Measurements from ENCODE around the gene ABHD17A.

ABHD17A gene

GRCh38 chr19:1885398-1886119 lies at the start of gene ABHD17A:
TSS of gene ABHD17A (minus strand) at chr19:1885496. CDS start at chr19:1881566, 3,930 bp downstream.
- peak; percentile 87 for DNase-seq

DNA sequence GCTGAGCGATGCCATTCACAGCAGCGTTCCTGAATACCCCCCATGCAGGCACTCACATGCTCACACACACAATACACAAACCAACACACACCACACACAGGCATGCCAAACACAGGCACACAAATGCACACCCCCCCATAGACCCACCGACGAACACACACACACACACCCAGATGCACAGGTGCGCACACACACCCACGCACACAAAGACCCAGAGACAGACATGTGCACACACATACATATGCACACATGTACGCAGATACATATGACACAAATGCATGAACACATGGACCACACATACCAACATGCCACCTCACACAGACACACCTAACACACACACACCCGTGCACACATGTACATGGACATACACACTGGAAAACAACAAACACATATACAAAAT lies 48.6 kb upstream of the ABHD17A start:
- DNase-seq, result no peak

DNA sequence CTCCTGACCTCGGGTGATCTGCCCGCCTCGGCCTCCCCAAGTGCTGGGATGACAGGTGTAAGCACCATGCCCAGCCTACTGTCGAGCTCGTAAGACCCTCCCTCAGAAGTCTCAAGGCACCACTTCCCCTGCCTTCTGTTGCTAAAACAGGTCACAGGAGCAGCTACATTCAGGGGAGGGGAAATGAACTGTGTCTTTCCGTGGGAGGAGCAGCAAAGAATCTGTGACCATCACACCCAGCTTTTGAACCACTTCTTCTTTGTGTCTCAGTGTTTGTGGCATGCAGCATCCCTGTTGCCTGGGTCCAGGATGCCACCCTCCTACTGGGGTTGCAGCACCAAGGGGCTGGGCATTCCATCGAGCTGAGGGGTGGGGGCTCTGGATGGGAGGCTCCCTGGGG lies 47.9 kb upstream of the ABHD17A start:
- no peak for DNase-seq

- DNase-seq, result no peak
Observed at GRCh38 chr19:1932395-1932794, 47.1 kb upstream of the ABHD17A start.

- no peak for DNase-seq
Observed at GRCh38 chr19:1931445-1931844, 46.1 kb upstream of the ABHD17A start.

DNA sequence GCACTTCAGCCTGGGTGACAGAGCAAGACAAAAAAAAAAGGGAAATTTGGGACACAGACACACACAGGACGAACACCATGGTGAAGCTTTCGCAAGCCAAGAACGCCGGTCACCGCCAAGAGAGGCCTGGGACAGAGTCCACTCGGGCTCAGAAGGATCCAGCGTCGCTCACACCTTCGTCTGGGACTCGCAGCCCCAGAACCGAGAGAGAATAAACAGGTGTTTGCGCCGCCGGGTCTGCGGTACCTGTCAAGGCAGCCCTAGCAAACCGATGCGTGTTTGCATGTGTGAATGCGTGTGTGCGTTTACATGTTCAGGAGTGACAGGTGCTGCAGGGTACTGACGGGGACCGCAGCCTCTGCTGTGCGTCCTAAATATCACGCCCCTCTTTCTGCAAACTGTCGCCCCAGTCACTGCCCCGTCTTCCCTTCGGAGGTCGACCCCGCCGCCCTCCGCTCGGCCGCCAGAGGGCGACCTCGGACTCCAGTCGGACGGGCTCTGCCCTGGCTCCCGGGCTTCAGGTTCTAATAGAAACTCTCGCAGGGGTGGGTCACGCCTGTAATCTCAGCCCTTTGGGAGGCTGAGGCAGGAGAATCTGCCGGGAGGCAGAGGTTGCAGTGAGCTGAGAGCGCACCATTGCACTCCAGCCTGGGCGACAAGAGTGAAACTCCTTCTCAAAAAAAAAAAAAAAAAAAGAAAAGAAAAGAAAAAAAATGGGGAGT lies 43.9 kb upstream of the ABHD17A start:
- DNase-seq, result peak; percentile 78

DNA sequence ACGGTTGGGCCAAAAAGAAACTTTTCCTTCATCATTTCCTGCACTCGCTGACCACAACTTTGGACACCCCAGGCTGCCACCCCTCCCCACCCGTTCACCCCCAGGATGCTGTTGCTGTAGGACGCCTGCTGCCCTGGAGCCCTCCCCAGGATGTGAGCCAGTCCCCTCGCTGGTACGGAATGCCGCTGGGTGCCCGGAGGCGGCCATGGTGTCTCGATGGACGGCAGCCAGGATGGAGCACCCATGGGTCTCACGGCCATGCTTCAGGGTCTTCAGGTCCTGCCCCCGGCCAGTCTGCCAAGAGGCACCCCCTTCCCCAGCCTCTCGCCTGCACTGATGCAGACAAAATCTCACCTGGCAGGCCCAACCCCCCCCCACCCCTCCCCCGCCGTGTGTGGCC lies 40.2 kb upstream of the ABHD17A start:
- no peak for DNase-seq

DNA sequence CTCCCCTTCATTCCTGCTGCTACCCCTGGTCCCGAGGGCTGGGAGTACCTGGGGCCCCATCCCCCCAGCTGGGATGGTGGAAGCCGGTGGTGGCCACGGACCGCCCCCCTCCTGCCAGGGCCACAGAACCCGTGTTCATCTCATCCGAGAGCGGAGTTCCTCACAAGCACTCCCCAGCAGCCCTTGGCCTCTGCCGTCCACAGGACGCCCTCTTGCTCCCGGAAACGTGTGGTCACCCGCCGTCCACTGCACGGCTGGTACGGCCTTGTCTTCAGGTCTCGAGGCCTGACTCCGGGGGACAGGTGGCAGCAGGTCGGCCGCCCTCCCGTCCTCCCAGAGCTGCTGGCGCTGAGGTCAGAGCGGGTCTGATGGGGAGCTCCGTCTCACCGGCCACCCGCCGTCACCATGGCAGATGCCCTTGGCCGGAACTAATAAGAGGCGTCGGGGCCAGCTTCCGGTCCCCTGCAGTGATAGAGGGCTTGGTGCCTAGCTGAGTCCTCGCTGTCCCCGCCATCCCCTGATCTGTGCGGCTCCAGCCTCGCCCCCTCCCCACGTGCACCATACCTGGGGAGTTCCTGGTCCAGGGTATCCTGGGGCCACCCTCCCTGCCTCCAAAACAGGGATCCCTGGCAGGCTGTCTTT lies 39.1 kb upstream of the ABHD17A start:
- DNase-seq, result no peak

GRCh38 chr19:1923319-1923718 lies 38.0 kb upstream of the ABHD17A start:
- DNase-seq, result no peak

- DNase-seq, result no peak
Observed at GRCh38 chr19:1922803-1923202, 37.5 kb upstream of the ABHD17A start.

DNA sequence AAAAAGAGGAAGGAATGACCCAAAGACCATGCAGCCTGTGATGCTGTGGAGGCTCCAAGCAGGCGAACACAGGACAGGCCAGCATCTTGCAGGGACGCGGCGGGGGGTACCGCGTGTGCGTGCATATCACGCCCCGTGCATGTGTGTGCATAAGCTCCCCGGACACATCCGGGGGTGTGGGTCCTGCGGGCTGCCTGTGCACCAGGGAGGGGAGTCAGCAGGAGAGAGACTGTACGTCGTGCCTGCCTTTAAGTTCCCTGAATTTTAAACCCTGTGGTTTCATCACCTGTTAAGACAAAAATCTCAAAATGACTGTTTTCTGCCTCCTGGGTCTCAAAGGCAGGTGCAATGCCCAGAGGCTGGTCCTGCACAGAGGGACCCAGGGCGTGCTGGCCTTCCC lies 36.5 kb upstream of the ABHD17A start:
- no peak for DNase-seq

- DNase-seq, result no peak
Observed at GRCh38 chr19:1921326-1921725, 36.0 kb upstream of the ABHD17A start.

GRCh38 chr19:1920644-1921043 lies 35.3 kb upstream of the ABHD17A start:
- DNase-seq, result no peak

- DNase-seq, result no peak
Observed at GRCh38 chr19:1918975-1919374, 33.7 kb upstream of the ABHD17A start.

- no peak for DNase-seq
Observed at GRCh38 chr19:1917926-1918325, 32.6 kb upstream of the ABHD17A start.

DNA sequence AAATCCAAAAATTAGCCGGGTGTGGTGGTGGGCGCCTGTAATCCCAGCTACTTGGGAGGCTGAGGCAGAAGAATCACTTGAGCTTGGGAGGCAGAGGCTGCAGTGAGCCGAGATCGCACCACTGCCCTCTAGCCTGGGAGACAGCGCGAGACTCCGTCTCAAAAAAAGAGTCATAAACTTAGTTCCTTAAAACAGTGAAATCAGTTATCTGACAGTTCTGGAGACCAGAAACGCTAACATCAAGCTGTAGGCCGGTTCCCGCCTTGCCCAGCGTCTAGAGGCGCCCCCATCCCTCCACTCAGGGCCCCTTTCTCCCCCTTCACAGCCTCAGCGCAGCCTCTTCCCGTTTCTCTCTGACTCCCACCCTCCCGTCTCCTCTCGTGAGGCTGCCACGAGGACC lies 31.9 kb upstream of the ABHD17A start:
- DNase-seq, result no peak

DNA sequence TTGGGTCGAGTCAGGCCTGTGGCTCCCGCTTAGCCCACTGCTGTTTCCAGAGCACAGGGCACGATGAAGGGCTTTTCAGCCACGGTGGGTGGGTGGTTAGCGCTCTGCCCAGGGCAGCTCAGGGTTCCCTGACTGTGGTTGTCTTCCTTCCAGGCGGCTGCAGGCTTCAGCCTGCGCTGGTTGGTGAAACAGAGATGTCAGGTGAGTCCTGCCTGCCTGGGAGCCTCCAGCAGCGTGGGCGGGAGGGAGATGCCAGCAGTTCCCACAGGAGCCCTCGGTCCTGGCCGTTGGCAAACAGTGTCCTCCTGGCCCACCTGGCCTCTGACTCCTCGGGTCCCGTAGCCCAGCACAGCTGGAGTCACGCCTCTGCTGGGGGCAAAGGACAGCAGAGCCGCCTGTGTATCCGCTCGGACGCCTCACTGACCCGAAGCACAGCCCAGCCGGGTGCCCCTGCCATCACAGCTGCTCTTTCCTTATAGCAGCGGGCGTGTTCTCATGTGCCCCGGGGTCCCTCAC lies 29.6 kb upstream of the ABHD17A start:
- no peak for DNase-seq

DNA sequence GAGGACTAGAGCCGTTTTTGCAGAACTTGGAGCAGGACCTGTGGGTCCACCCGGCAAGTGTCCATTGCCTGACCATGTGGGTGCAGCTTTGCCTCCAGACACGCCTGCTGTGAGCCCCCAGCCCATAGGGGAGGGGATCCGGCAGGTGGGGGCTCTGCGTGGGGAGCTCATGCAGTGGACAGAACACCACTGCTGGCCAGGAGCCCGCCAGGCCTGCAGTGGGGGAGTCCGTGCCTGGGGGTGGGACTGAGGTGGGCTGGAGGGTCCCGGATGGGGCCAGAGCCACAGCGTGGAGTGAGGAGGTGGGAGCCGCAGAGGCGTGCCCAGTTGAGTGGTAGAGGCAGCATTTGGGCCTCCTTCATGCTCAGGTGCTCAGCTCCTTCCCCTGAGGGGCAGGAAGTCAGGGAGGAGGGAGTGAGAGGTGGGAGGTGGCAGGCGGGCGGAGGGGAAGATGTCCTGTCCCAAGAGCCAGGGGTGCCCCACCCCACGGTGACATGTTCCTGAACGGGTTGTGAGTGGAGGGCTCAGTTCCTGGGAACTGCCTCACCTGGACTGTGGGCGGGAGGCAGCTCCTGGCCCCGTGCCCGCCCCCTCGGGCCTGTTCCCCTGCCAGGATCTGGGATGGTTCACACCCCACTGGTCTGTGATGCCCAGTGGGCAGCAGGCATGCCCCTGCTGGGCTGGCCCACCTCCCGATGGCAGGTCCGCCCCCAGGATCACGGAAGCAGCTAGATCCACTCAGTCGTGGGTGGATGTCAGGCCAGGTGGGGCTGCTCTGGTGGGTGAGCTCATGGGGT lies 28.7 kb upstream of the ABHD17A start:
- DNase-seq, result no peak

- DNase-seq, result no peak
Observed at GRCh38 chr19:1912760-1913505, 27.6 kb upstream of the ABHD17A start.

GRCh38 chr19:1911995-1912394 lies 26.7 kb upstream of the ABHD17A start:
- no peak for DNase-seq

DNA sequence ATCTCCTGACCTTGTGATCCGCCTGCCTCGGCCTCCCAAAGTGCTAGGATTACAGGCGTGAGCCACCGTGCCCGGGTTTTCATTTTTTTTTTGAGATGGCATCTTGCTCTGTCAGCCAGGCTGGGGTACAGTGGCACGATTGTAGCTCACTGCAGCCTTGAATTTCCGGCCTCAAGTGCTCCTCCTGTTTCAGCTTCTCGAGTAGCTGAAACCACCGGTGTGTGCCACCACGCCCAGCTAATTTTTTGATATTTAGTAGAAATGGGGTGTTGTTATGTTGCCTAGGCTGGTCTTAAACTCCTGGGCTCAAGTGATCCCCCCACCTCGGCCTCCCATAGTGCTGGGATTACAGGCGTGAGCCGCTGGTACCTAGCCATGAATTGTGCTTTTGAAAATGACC lies 25.8 kb upstream of the ABHD17A start:
- DNase-seq, result no peak

DNA sequence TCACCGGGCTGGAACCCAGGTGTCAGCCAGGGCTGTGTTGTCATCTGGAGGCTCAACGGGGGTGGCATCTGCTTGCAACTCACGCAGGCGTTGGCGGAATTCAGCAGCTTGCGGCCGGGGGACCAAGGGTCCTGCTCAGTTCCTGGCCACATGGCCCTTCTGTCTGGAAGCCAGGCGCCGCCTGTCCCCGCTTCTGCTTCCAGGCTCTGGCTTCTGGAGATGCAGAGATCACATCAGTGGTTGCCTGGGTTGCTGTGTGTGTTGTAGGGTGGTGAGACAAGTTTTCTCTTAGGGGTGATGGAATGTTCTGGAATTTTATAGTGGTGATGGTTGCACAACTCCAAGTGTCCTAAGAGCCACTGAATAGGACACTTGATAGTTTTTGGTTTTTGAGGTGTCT lies 24.9 kb upstream of the ABHD17A start:
- DNase-seq, result no peak

DNA sequence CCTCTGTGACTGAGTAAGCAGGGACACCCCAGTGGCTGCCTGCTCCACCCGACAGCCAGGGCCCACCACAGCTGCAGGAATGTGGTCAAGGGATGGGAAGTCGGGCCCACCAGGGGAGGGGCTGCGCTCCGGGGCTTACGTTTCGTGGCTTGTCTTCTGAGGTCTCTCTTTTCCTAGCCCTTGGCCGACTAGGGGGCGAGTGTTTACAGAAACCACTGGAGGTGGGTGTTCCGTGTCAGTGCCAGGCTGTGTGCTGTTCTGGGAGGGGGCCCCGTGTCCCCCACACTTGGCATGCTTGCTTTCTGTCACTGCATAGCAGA lies 24.4 kb upstream of the ABHD17A start:
- no peak for DNase-seq
